AG08396 (cell line): Measurements from ENCODE around the gene NSMCE1.
"Not testable (repeated sequence)": the region's sequence is repeated elsewhere in the genome, so short reads cannot be mapped to it uniquely, and the experiment has no call there.

Experiments used
- DNase-seq: peaks from one replicate; pipeline ENCODE4 v3.0.0; 2012; ENCODE audit warnings: low spot score, mixed read lengths

Gene NSMCE1

GRCh38 chr16:27269300-27270150, 953 bp upstream of the NSMCE1 start:
- DNase-seq = no peak

- no peak for DNase-seq
These were observed 1.4 kb downstream of the NSMCE1 start for GRCh38 chr16:27267037-27267677.

- no peak for DNase-seq
These were observed 2.6 kb downstream of the NSMCE1 start for GRCh38 chr16:27265982-27266381.

GRCh38 chr16:27264151-27264550, 4.4 kb downstream of the NSMCE1 start:
- no peak for DNase-seq

GRCh38 chr16:27262904-27263423, 5.6 kb downstream of the NSMCE1 start:
- DNase-seq = not testable (repeated sequence)

- DNase-seq = no peak
These were observed 8.9 kb downstream of the NSMCE1 start for GRCh38 chr16:27259710-27260109.

- peak; percentile 26 for DNase-seq
These were observed 10.3 kb downstream of the NSMCE1 start for GRCh38 chr16:27258241-27258734.

- DNase-seq = no peak
These were observed 11.3 kb downstream of the NSMCE1 start for GRCh38 chr16:27257271-27257670.

- DNase-seq = no peak
These were observed 11.7 kb downstream of the NSMCE1 start for GRCh38 chr16:27256861-27257260.

- DNase-seq = no peak
These were observed 14.2 kb downstream of the NSMCE1 start for GRCh38 chr16:27254262-27254811.

GRCh38 chr16:27253526-27253930, 15.0 kb downstream of the NSMCE1 start:
- peak; percentile 75 for DNase-seq

- DNase-seq = no peak
These were observed 16.4 kb downstream of the NSMCE1 start for GRCh38 chr16:27252206-27252585.

- no peak for DNase-seq
These were observed 16.9 kb downstream of the NSMCE1 start for GRCh38 chr16:27251541-27252205.

- DNase-seq = not testable (repeated sequence)
These were observed 19.7 kb downstream of the NSMCE1 start for GRCh38 chr16:27248886-27249285.

GRCh38 chr16:27248036-27248435, 20.5 kb downstream of the NSMCE1 start:
- no peak for DNase-seq

GRCh38 chr16:27247076-27247475, 21.5 kb downstream of the NSMCE1 start:
- DNase-seq = not testable (repeated sequence)

GRCh38 chr16:27246439-27246838, 22.1 kb downstream of the NSMCE1 start:
- no peak for DNase-seq

GRCh38 chr16:27245276-27246172, 23.0 kb downstream of the NSMCE1 start:
- peak; percentile 48 for DNase-seq

GRCh38 chr16:27244363-27244755, 24.2 kb downstream of the NSMCE1 start:
- DNase-seq = no peak

GRCh38 chr16:27243725-27244362, 24.7 kb downstream of the NSMCE1 start:
- DNase-seq = no peak
